GM12874 (cell line): ENCODE measurements around the gene COL19A1.

Source experiments
- CTCF ChIP-seq: IDR thresholded peaks from 2 replicates; pipeline ENCODE4 v1.5.1; 2011; ENCODE audit warnings: low read depth, mild to moderate bottlenecking, control low read depth, low read length, moderate library complexity; ENCODE audit not compliant: insufficient read depth

Gene COL19A1

GRCh38 chr6:69914015-69914485, 47.7 kb downstream of the COL19A1 start:
- TF ChIP-seq CTCF: no peak

GRCh38 chr6:69915346-69915745, 49.0 kb downstream of the COL19A1 start:
- TF ChIP-seq CTCF: no peak

- no peak for TF ChIP-seq CTCF
Observed at GRCh38 chr6:69917834-69918233, 51.5 kb downstream of the COL19A1 start.

- TF ChIP-seq CTCF: no peak
Observed at GRCh38 chr6:69918813-69919475, 52.6 kb downstream of the COL19A1 start.

- TF ChIP-seq CTCF: no peak
Observed at GRCh38 chr6:69926745-69927144, 60.4 kb downstream of the COL19A1 start.

- no peak for TF ChIP-seq CTCF
Observed at GRCh38 chr6:69933239-69933638, 66.9 kb downstream of the COL19A1 start.

GRCh38 chr6:69935079-69935478, 68.7 kb downstream of the COL19A1 start:
- TF ChIP-seq CTCF: no peak
